GM10266 (cell line): ENCODE data around the gene ZNF777.

Experiments used
- DNase-seq: peaks from one replicate; pipeline ENCODE4 v3.0.0; 2012; ENCODE audit errors: extremely low spot score
- CTCF ChIP-seq: IDR thresholded peaks from 2 replicates; pipeline ENCODE4 v1.5.1; 2012; ENCODE audit warnings: mild to moderate bottlenecking, low read depth; ENCODE audit not compliant: control insufficient read depth, insufficient read depth; ENCODE audit errors: missing control alignments

Gene ZNF777

GRCh38 chr7:149460493-149461277, at the start of gene ZNF777:
TSS of gene ZNF777 (minus strand) at chr7:149461062. CDS start at chr7:149456022, 5,040 bp downstream.
- peak; percentile 71 for TF ChIP-seq CTCF
- peak; percentile 96 for DNase-seq

DNA sequence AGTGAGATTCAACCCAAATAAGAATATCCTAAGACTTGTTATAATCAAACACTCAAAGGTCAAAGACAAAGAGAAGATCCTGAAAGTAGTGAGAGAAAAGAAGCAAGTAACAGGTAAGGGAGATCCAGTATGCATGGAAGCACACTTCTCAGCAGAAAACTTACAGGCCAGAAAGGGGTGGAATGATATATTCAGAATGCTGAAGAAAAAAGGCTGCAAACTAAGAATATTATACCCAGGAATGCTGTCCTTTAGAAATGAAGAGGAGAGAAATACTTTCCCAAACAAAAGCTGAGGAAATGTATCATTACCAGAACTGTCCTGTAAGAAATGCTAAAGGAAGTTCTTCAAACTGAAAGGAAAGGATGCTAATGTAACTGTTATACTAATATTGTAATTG, 49.4 kb upstream of the ZNF777 start:
- no peak for TF ChIP-seq CTCF
- DNase-seq, result no peak

DNA sequence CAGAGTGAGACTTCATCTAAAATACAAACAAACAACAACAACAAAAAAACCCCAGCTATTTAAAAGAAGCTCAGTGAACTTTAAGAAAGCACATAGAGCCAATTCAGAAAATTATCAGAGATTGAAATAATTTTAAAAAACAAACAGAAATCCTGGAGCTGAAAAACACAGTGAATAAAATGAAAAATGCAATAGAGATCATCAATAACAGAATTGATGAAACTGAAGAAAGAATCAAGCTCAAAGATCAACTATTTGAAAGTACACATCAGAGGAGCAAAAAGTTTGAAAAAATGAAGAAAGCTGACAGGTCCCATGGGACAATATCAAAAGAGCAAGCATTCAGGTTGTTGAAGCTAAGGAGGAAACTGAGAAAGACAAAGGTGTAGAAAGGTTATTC, 48.9 kb upstream of the ZNF777 start:
- TF ChIP-seq CTCF, result no peak
- DNase-seq, result no peak

DNA sequence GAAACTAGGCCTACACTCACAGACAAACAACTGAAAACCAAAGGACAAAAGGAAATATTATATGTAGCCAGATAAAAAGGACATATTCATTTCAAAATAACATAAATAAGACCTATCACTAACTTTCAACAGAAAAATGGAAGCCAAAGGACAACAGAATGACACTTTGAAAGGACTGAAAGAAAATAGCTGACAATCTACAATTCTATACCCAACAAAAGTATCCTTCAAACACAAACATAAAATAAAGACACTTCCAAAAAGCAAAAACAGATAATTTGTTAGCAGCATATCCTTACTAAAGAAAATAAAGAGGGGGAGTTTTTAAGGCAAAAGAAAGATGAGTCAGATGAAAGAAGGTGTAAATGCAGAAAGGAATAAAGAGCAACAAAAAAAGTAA, 44.7 kb upstream of the ZNF777 start:
- no peak for TF ChIP-seq CTCF
- no peak for DNase-seq

GRCh38 chr7:149501651-149502050, 40.8 kb upstream of the ZNF777 start:
- DNase-seq, result no peak
- TF ChIP-seq CTCF, result no peak

GRCh38 chr7:149500910-149501309, 40.0 kb upstream of the ZNF777 start:
- no peak for TF ChIP-seq CTCF
- no peak for DNase-seq

DNA sequence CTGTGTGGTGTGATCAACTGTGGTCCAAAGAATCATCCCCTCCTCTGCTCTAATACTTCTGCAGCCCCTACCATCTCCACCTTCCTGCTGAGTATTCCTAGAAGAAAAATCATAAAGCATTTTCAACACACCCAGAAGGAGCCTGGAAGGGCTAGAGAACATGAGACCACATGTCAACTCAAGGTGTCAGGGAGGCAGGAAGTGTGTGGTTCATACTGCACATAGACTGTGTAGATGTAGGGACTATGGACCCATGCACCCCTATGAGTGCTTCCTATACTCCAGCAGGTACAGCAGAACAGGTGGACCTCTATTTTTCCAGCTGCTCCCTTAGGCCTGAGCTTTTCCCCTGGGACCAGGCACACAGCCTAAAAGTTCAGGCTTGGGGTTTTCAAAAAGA, 39.3 kb upstream of the ZNF777 start:
- no peak for DNase-seq
- no peak for TF ChIP-seq CTCF
